ENCODE measurements around the gene RIPK1. TPM values are rescaled to one million over a fixed set of nuclear protein-coding genes. Genes with fewer than 3 reads are reported as not detected.

The RIPK1 gene
- total RNA-seq, 1 experiment from 2014 or later = 14.8 TPM

GRCh38 chr6:3022765-3023662, 45.3 kb upstream of the RIPK1 start:
- intact Hi-C loops (cut with micrococcal nuclease; ENCODE audit: unreplicated experiment) = loop anchor here (1.0 to 2.0 kb wide), 3 partner anchors 22 to 38 kb away; no protein-coding TSS in a partner anchor
- no peaks in the 10 kb centered on the region for H3K27me3 ChIP-seq (ENCODE audit: insufficient read depth, low read depth)
- POLR2A ChIA-PET (ENCODE audit: unreplicated experiment) = interaction anchor here (0.7 kb wide), 1 partner anchor 749 kb away, joined by 3 read pairs; no protein-coding TSS in a partner anchor

GRCh38 chr6:3023663-3024483, 44.4 kb upstream of the RIPK1 start:
- H3K9me3 ChIP-seq (ENCODE audit: insufficient read depth, low read depth) = no peaks in the 10 kb centered on the region
- peak overlapping the region; percentile 81 for H2AFZ ChIP-seq
- TSS peak; percentile 90 for BruUV-seq (replicated peaks)
- no peak for TF ChIP-seq EZH2 (IDR thresholded peaks at IDR 0.05; ENCODE audit: low read depth)
- no peak for TF ChIP-seq CTCF (conservative IDR thresholded peaks at IDR 0.05)
- H3K79me2 ChIP-seq (ENCODE audit: low read depth) = peaks cover 10% of the 10 kb centered on the region
- H3K27ac ChIP-seq = peak overlapping the region; percentile 94
- H4K20me1 ChIP-seq (ENCODE audit: insufficient read depth) = no peaks in the 10 kb centered on the region
- peaks cover 16% of the 10 kb centered on the region for H3K4me1 ChIP-seq (replicated peaks; ENCODE audit: insufficient read depth)
- peaks cover 13% of the 10 kb centered on the region; the same call in 1 of the 2 replicates for H3F3A ChIP-seq (ENCODE audit: insufficient read depth, low read depth)
- peak overlapping the region; percentile 97 for H3K4me2 ChIP-seq
- ChIA-PET CTCF (interaction anchor here (1.7 kb wide), 1 partner anchor 22 kb away, joined by 9 read pairs; no protein-coding TSS in a partner anchor), POLR2A (ENCODE audit: unreplicated experiment) (interaction anchor here (0.7 kb wide), 2 partner anchors 146 to 748 kb away, joined by 3 to 4 read pairs; no protein-coding TSS in a partner anchor)
- H3K36me3 ChIP-seq (ENCODE audit: low read depth) = no peaks in the 10 kb centered on the region
- DNase-seq = peak; percentile 76 to 91
- H3K27me3 ChIP-seq (ENCODE audit: insufficient read depth, low read depth) = no peaks in the 10 kb centered on the region
- no peaks in the 10 kb centered on the region for H3K9me2 ChIP-seq (ENCODE audit: insufficient read depth)
- intact Hi-C loops (cut with micrococcal nuclease; ENCODE audit: unreplicated experiment) = loop anchor here (1.0 to 2.0 kb wide), 3 partner anchors 23 to 37 kb away; no protein-coding TSS in a partner anchor
- H3K4me3 ChIP-seq = peak overlapping the region; percentile 89

More at GRCh38 chr6:3022765-3023662, 45.3 kb upstream of the RIPK1 start:
- Histone ChIP-seq H3K4me3 (peak overlapping the region; percentile 89), H3K36me3 (ENCODE audit: low read depth) (no peaks in the 10 kb centered on the region), H3F3A (ENCODE audit: insufficient read depth, low read depth) (peaks cover 13% of the 10 kb centered on the region; the same call in 1 of the 2 replicates), H2AFZ (peak overlapping the region; percentile 81), H4K20me1 (ENCODE audit: insufficient read depth) (no peaks in the 10 kb centered on the region), H3K4me1 (replicated peaks; ENCODE audit: insufficient read depth) (peaks cover 16% of the 10 kb centered on the region), H3K9me3 (ENCODE audit: insufficient read depth, low read depth) (no peaks in the 10 kb centered on the region), H3K4me2 (peak overlapping the region; percentile 97), H3K9me2 (ENCODE audit: insufficient read depth) (no peaks in the 10 kb centered on the region), H3K27ac (peak overlapping the region; percentile 94), H3K79me2 (ENCODE audit: low read depth) (peaks cover 10% of the 10 kb centered on the region)
- TSS peak; percentile 76 for BruUV-seq (replicated peaks)
- no peak for DNase-seq
- TF ChIP-seq CTCF (conservative IDR thresholded peaks at IDR 0.05) = no peak
- CTCF ChIA-PET = interaction anchor here (1.7 kb wide), 1 partner anchor 21 kb away, joined by 9 read pairs; no protein-coding TSS in a partner anchor

Measured in PC-9 (cell line).